Neural cell (in vitro differentiated cells): ENCODE data around the gene SH3BP4. TPM values are rescaled to one million over a fixed set of nuclear protein-coding genes. Genes with fewer than 3 reads are reported as not detected.

Source experiments
- H2AFZ ChIP-seq: fragments of 200-600, 300-800 bp; sonication (generic), shearing (Covaris generic); 2 replicates; pipeline ENCODE4 v1.6.0; 2014; ENCODE audit warnings: low read depth, mild to moderate bottlenecking, antibody characterized with exemption, low read length, moderate library complexity
- H3F3A ChIP-seq: fragments of 200-600 bp; shearing (Covaris generic); 2 replicates; pipeline ENCODE4 v1.6.1; 2016; ENCODE audit warnings: mild to moderate bottlenecking, moderate library complexity, mixed read lengths, antibody characterized with exemption, low read length; ENCODE audit not compliant: insufficient read depth, poor library complexity, severe bottlenecking
- H3K27ac ChIP-seq: fragments of 200-600, 300-800 bp; sonication (generic), shearing (Covaris generic); 2 replicates; pipeline ENCODE4 v1.5.1; 2014; ENCODE audit warnings: mild to moderate bottlenecking, low read length, moderate library complexity
- H3K27me3 ChIP-seq: fragments of 300-800, 200-600 bp; sonication (generic), shearing (Covaris generic); 2 replicates; pipeline ENCODE4 v1.6.0; 2014; ENCODE audit warnings: mild to moderate bottlenecking, low read depth, low read length, moderate library complexity; ENCODE audit not compliant: insufficient read depth
- H3K36me3 ChIP-seq: fragments of 300-800, 200-600 bp; sonication (generic), shearing (Covaris generic); 2 replicates; pipeline ENCODE4 v1.5.1; 2014; ENCODE audit warnings: mild to moderate bottlenecking, antibody characterized with exemption, low read length, moderate library complexity; ENCODE audit not compliant: insufficient read depth
- H3K4me2 ChIP-seq: fragments of 300-800, 200-600 bp; sonication (generic), shearing (Covaris generic); 2 replicates; pipeline ENCODE4 v1.6.0; 2014; ENCODE audit warnings: mild to moderate bottlenecking, low read length
- H3K4me3 ChIP-seq: fragments of 300-800, 200-600 bp; sonication (generic), shearing (Covaris generic); 2 replicates; pipeline ENCODE4 v1.5.1; 2014; ENCODE audit warnings: mild to moderate bottlenecking, low read length, moderate library complexity
- H3K79me2 ChIP-seq: fragments of 200-600 bp; shearing (Covaris generic); replicated peaks from 2 replicates; pipeline ENCODE4 v1.6.0; 2014; ENCODE audit warnings: mild to moderate bottlenecking, low read length, moderate library complexity; ENCODE audit not compliant: insufficient read depth
- H3K9ac ChIP-seq: fragments of 300-800, 200-600 bp; sonication (generic), shearing (Covaris generic); 2 replicates; pipeline ENCODE4 v1.6.1; 2016; ENCODE audit warnings: mild to moderate bottlenecking, low read length, mixed read lengths
- H3K9me2 ChIP-seq: fragments of 200-600 bp; shearing (Covaris generic); 2 replicates; pipeline ENCODE4 v1.6.1; 2016; ENCODE audit warnings: mild to moderate bottlenecking, low read length, mixed read lengths; ENCODE audit not compliant: insufficient read depth
- H3K9me3 ChIP-seq: fragments of 200-600, 300-800 bp; sonication (generic), shearing (Covaris generic); 2 replicates; pipeline ENCODE4 v1.6.1; 2016; ENCODE audit warnings: mild to moderate bottlenecking, mixed run types, low read length, moderate library complexity, mixed read lengths
- H4K20me1 ChIP-seq: fragments of 200-600 bp; shearing (Covaris generic); 2 replicates; pipeline ENCODE4 v1.6.1; 2016; ENCODE audit warnings: mild to moderate bottlenecking, mixed run types; ENCODE audit not compliant: insufficient read depth
- CTCF ChIP-seq: fragments of 450-650 bp; IDR thresholded peaks from 2 replicates; pipeline ENCODE4 v1.5.1; 2014; ENCODE audit warnings: antibody characterized with exemption, mild to moderate bottlenecking, moderate library complexity; ENCODE audit not compliant: poor library complexity, severe bottlenecking
- EP300 ChIP-seq: fragments of 450-650 bp; conservative IDR thresholded peaks from 2 replicates; pipeline ENCODE4 v1.6.1; 2014; ENCODE audit warnings: antibody characterized with exemption, mild to moderate bottlenecking, moderate library complexity; ENCODE audit not compliant: poor library complexity, severe bottlenecking
- EZH2 ChIP-seq: fragments of 200-600, 300-800 bp; shearing (Covaris generic), sonication (generic); IDR thresholded peaks from 2 replicates; pipeline ENCODE4 v1.6.1; 2014; ENCODE audit warnings: antibody characterized with exemption, low read length, borderline replicate concordance, mild to moderate bottlenecking; ENCODE audit not compliant: insufficient read depth, poor library complexity, severe bottlenecking
- MXI1 ChIP-seq: fragments of 450-650 bp; conservative IDR thresholded peaks from 2 replicates; pipeline ENCODE4 v1.6.1; 2014; ENCODE audit warnings: antibody characterized with exemption, mild to moderate bottlenecking; ENCODE audit not compliant: poor library complexity, severe bottlenecking
- POLR2AphosphoS5 ChIP-seq: IDR thresholded peaks from 2 replicates; pipeline ENCODE4 v1.6.1; 2012
- RAD21 ChIP-seq: fragments of 450-650 bp; conservative IDR thresholded peaks from 2 replicates; pipeline ENCODE4 v1.6.1; 2014; ENCODE audit warnings: antibody characterized with exemption, mild to moderate bottlenecking, moderate library complexity
- REST ChIP-seq: IDR thresholded peaks from 2 replicates; pipeline ENCODE4 v1.6.1; 2012; ENCODE audit warnings: borderline replicate concordance
- SMC3 ChIP-seq: fragments of 450-650 bp; conservative IDR thresholded peaks from 2 replicates; pipeline ENCODE4 v1.6.1; 2014; ENCODE audit warnings: antibody characterized with exemption, mild to moderate bottlenecking, moderate library complexity; ENCODE audit not compliant: poor library complexity
- TAF1 ChIP-seq: IDR thresholded peaks from 2 replicates; pipeline ENCODE4 v1.6.1; 2012; ENCODE audit warnings: low read depth
- polyA plus RNA-seq: library from polyadenylated mRNA; depleted of rRNA; stranded (reverse); fragments of >200 nt; gene quantifications from 2 replicates; pipeline ENCODE4 v1.2.3, GENCODE V29; 2014

The SH3BP4 gene
- polyA plus RNA-seq, 1 donor from 2014 or later: 3.3 TPM

GRCh38 chr2:235005603-235006259, 53.9 kb downstream of the SH3BP4 start:
- Histone ChIP-seq H3K9ac (peak overlapping the region; percentile 47), H3F3A (no peaks in the 10 kb centered on the region), H3K36me3 (no peaks in the 10 kb centered on the region), H3K4me2 (no peak overlapping the region), H3K9me2 (no peaks in the 10 kb centered on the region), H3K9me3 (no peaks in the 10 kb centered on the region), H3K27ac (no peak overlapping the region), H2AFZ (peak overlapping the region; percentile 25), H4K20me1 (no peaks in the 10 kb centered on the region), H3K79me2 (peaks cover 23% of the 10 kb centered on the region), H3K27me3 (no peaks in the 10 kb centered on the region), H3K4me3 (no peak overlapping the region)
- TF ChIP-seq EZH2 (no peak), MXI1 (no peak), SMC3 (peak; percentile 23), REST (peak; percentile 35), TAF1 (no peak), CTCF (peak; percentile 57)

GRCh38 chr2:235006461-235006860, 54.6 kb downstream of the SH3BP4 start:
- H3K79me2 ChIP-seq: peaks cover 23% of the 10 kb centered on the region

More at GRCh38 chr2:235006461-235006860, 54.6 kb downstream of the SH3BP4 start:
- Histone ChIP-seq H3K36me3 (no peaks in the 10 kb centered on the region), H4K20me1 (no peaks in the 10 kb centered on the region), H3K4me3 (no peak overlapping the region), H3K27me3 (no peaks in the 10 kb centered on the region), H3K9me2 (no peaks in the 10 kb centered on the region), H3K9ac (peak overlapping the region; percentile 47), H3K27ac (no peak overlapping the region), H3F3A (no peaks in the 10 kb centered on the region), H3K9me3 (no peaks in the 10 kb centered on the region), H2AFZ (no peak overlapping the region), H3K4me2 (no peak overlapping the region)
- TF ChIP-seq POLR2AphosphoS5 (no peak), SMC3 (no peak), TAF1 (no peak), CTCF (no peak), EP300 (no peak), REST (no peak), EZH2 (no peak), MXI1 (no peak), RAD21 (no peak)
